Central memory CD8-positive, alpha-beta T cell (primary cell): ENCODE data around the gene NTMT1.

Experiments
- ATAC-seq: fragments of 150-1000 bp; cut with Tn5 transposase; replicated peaks from 2 replicates; pipeline ENCODE4 v1.10.0; 2022; ENCODE audit warnings: mild to moderate bottlenecking, moderate FRiP score, moderate number of reproducible peaks; ENCODE audit not compliant: poor library complexity, severe bottlenecking; ENCODE audit errors: extremely low read depth
- DNase-seq, 2 donors: peaks; one replicate each; pipeline ENCODE4 v3.0.0; 2021; ENCODE audit warnings: low spot score in 2 of 2
- H3K27ac Mint-ChIP-seq: one replicate; pipeline ENCODE4 v1.8.0; 2022; ENCODE audit warnings: low read depth, mild to moderate bottlenecking, moderate library complexity, mixed read lengths
- H3K27me3 Mint-ChIP-seq: one replicate; pipeline ENCODE4 v1.8.0; 2022; ENCODE audit warnings: mixed read lengths
- H3K36me3 Mint-ChIP-seq: one replicate; pipeline ENCODE4 v1.8.0; 2022; ENCODE audit warnings: mild to moderate bottlenecking, moderate library complexity, mixed read lengths; ENCODE audit not compliant: insufficient read depth
- H3K4me1 Mint-ChIP-seq: one replicate; pipeline ENCODE4 v1.8.0; 2022; ENCODE audit warnings: mixed read lengths
- H3K4me3 Mint-ChIP-seq: one replicate; pipeline ENCODE4 v1.8.0; 2022; ENCODE audit warnings: mild to moderate bottlenecking, moderate library complexity, mixed read lengths
- H3K9me3 Mint-ChIP-seq: one replicate; pipeline ENCODE4 v1.8.0; 2022; ENCODE audit warnings: mixed read lengths

The NTMT1 gene

DNA sequence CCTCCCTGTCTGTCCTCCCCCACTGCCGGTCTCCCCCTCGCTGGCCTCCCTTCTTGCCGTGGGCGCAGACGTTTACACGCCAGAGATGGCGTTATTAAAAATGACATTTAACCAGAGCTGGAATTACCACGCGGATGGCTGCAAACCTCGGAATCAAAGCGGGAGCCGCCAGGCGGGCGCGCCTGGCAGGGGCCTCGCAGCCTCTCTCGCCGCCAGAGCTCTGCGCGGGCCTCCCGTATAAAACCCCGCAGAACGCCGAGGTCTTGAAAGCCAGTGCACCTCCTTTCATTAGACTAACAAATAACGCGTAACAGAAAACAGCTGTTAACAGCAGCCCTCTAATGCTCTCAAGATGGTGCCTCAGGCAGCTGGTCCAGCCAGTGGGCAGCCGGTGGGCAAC is 49.7 kb downstream of the NTMT1 start:
- Mint-ChIP-seq H3K27me3 (peaks cover 55% of the 10 kb centered on the region), H3K9me3 (no peaks in the 10 kb centered on the region), H3K4me3 (no peak overlapping the region), H3K36me3 (no peaks in the 10 kb centered on the region), H3K4me1 (no peaks in the 10 kb centered on the region), H3K27ac (no peak overlapping the region)
- ATAC-seq: no peak
- DNase-seq: no peak

DNA sequence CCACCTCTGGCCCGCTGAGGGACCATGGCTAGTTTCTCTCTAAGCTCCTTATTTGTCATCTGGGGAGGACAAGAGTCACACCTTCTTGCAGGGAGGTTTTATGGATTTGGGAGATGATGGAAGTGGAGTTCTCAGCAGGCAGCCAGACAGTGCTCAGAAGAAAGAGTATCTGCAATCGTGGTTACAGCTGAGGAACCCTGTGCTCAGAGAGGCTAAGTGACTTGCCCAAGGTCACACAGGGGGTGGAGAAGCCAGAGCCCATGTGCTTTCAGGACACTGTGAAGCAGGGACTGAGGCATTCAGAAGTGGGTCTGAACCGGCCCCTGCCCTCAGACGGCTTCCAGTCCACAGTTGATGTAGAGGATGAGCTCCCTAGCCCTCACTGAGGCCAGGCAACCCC is 50.3 kb downstream of the NTMT1 start:
- Mint-ChIP-seq H3K27ac (no peak overlapping the region), H3K4me3 (no peak overlapping the region), H3K4me1 (no peaks in the 10 kb centered on the region), H3K9me3 (no peaks in the 10 kb centered on the region), H3K27me3 (peaks cover 60% of the 10 kb centered on the region), H3K36me3 (no peaks in the 10 kb centered on the region)
- DNase-seq (no peak), ATAC-seq (no peak)

DNA sequence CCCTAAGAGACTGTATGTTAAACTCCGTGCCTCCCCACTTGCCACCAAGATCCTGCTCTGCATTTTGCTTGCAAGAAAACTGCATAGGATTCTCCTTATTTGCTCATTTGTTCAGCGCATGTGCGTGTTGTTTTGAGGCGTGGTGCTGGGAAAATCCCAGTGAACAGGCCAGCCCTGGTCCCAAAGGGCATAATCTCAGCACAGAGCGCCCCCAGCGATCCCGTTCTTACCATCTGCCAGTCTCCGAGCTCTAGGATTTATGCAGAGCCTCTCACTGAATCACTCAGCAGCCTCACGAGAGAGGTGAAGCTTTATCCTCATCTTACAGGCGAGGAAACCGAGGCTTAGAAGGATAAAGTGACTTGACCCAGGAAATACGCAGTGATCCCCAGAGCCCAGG is 51.0 kb downstream of the NTMT1 start:
- ATAC-seq: no peak
- no peak overlapping the region for H3K27ac Mint-ChIP-seq
- DNase-seq: no peak
- H3K9me3 Mint-ChIP-seq: no peaks in the 10 kb centered on the region
- H3K27me3 Mint-ChIP-seq: peaks cover 61% of the 10 kb centered on the region
- no peaks in the 10 kb centered on the region for H3K4me1 Mint-ChIP-seq
- no peaks in the 10 kb centered on the region for H3K36me3 Mint-ChIP-seq
- H3K4me3 Mint-ChIP-seq: no peak overlapping the region

DNA sequence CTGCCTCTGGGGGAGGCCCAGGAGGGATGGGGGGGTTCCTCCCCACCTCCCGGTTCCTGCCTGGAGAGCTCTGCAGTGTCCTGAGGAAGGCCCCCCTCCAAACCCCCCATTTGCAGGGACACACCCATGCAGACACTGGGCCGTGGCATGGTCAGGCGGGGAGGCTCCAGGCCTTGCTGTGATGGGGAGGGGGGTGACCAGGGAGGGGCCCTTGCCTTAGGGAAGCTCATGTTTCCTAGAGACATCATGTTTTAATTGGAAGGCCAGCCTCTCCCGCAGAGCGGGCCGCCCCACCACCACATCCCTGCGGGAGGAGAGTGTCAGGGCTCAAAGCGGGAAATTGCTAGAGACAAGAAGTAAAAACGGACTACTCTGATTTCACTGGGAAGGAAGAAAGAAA is 51.5 kb downstream of the NTMT1 start:
- Mint-ChIP-seq H3K4me3 (no peak overlapping the region), H3K27ac (no peak overlapping the region), H3K36me3 (no peaks in the 10 kb centered on the region), H3K9me3 (no peaks in the 10 kb centered on the region), H3K4me1 (no peaks in the 10 kb centered on the region), H3K27me3 (peaks cover 61% of the 10 kb centered on the region)
- DNase-seq: no peak
- no peak for ATAC-seq

DNA sequence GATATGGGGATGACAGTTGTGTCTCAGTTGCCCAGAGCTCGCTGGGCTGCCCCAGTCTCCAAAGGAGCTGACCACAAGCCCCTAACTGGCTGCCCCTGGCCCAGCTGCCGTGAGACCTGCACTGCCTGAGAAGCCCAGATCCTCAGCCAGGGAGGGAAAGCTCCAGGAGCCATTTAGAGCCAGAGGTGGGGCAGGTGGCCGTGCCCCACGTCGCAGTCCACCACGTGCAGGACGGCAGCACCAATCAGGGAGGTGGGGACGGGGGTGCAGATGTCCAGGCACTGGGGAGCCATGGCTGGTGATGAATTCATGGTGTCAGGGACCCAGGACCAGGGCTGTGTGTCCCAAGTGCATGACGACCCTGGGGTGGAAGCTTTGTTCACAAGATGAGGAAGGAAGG is 52.9 kb downstream of the NTMT1 start:
- H3K36me3 Mint-ChIP-seq: no peaks in the 10 kb centered on the region
- no peak overlapping the region for H3K27ac Mint-ChIP-seq
- H3K4me1 Mint-ChIP-seq: no peaks in the 10 kb centered on the region
- no peak for ATAC-seq
- H3K27me3 Mint-ChIP-seq: peaks cover 63% of the 10 kb centered on the region
- no peak for DNase-seq
- H3K9me3 Mint-ChIP-seq: no peaks in the 10 kb centered on the region
- no peak overlapping the region for H3K4me3 Mint-ChIP-seq

DNA sequence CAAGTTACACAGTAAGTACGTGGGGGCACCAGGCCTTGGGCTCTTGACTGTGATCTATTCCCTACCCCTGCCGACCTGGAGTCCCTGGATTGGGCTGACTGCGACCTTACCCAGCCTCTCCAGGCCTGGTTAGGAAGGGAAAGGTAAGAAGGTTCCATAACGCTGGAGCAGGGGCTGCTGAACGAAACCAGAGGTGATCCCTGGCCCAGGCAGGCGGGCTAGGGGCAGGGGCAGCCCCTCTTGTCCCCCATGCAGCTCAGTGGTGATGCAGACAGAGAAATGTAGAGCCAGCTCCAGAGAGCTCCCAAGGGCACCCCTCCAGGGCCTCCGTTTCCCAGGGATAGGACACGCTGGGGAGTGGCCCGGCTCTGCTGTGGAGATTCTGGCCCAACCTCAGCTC is 53.6 kb downstream of the NTMT1 start:
- Mint-ChIP-seq H3K36me3 (peaks cover 2% of the 10 kb centered on the region), H3K9me3 (no peaks in the 10 kb centered on the region), H3K27ac (no peak overlapping the region), H3K4me1 (no peaks in the 10 kb centered on the region), H3K27me3 (peaks cover 63% of the 10 kb centered on the region), H3K4me3 (no peak overlapping the region)
- ATAC-seq (no peak), DNase-seq (no peak)

DNA sequence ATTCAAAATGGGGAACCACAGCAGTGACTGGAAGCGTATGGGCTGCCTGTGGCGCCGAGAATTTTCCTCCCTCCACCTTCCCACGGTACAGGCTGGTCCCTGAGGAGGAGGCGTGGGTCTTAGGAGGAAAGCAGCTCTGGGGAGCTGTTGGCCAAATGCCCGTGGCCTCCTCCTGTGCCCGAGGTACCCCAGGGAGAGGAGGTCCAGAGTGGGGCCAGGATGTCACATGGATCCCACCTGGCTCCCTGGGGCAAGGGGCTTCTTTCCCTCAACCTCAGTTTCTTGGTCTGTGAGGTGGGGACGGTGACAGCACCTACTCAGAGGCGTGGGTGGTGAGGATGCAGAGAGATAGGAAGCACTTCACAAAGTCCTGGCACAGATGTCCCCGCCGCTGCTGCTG is 56.0 kb downstream of the NTMT1 start:
- Mint-ChIP-seq H3K27me3 (peaks cover 49% of the 10 kb centered on the region), H3K4me3 (no peak overlapping the region), H3K9me3 (no peaks in the 10 kb centered on the region), H3K4me1 (no peaks in the 10 kb centered on the region), H3K36me3 (peaks cover 2% of the 10 kb centered on the region), H3K27ac (no peak overlapping the region)
- no peak for ATAC-seq
- no peak for DNase-seq

DNA sequence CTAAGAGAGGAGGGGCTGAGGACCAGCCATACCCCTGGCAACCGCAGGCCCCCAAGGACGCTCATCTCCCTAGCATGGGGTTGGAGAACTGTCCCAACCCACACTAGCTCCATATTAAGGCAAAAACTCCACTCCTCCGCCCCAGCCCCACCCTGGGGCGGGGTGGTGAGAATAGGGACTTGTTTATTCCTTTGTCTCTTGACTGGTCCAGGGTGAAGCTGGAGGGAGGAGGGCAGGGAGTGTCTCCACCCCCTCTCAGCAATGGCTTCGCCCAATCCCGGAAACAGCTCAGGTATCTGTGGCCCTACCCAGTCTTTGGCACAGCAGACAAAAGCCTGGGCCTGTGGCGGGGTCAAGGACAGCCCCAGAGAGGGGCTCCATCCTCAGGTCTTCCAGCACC is 56.4 kb downstream of the NTMT1 start:
- Mint-ChIP-seq H3K36me3 (peaks cover 2% of the 10 kb centered on the region), H3K9me3 (no peaks in the 10 kb centered on the region), H3K27me3 (peaks cover 45% of the 10 kb centered on the region), H3K27ac (no peak overlapping the region), H3K4me1 (no peaks in the 10 kb centered on the region), H3K4me3 (no peak overlapping the region)
- no peak for DNase-seq
- ATAC-seq: no peak

DNA sequence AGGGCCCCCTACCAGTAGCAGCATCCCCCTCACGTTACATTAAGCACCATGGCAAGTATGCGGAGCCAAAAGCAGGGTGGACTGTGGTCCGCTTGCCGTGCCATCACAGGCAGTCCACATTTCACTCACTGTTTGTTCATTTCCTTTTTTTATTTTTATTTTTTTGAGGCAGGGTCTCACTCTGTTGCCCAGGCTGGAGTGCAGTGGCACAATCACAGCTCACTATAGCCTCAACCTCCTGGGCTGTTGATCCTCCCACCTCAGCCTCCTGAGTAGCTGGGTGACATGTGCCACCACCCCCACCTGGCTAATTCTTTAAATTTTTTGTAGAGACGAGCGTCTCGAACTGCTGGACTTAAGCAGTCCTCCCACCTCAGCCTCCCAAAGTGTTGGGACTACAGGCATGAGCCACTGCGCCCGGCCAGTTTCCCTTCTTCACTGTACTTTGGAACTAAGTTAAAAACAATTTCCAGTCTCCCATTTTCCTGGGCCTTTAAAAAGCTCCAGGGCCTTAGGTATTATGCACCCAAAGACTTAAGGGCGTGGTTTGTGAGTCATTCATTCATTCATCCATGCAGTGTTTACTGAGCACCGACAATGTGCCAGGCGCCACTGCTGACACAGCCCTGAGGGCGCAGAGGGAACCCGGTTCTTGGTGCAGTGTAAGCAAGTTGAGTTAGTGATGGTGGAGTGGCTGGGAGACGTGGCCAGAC is 59.4 kb downstream of the NTMT1 start:
- H3K36me3 Mint-ChIP-seq: peaks cover 4% of the 10 kb centered on the region
- H3K4me1 Mint-ChIP-seq: no peaks in the 10 kb centered on the region
- H3K27me3 Mint-ChIP-seq: peaks cover 24% of the 10 kb centered on the region
- ATAC-seq (no peak), DNase-seq (no peak)
- no peaks in the 10 kb centered on the region for H3K9me3 Mint-ChIP-seq
- H3K4me3 Mint-ChIP-seq: no peak overlapping the region
- no peak overlapping the region for H3K27ac Mint-ChIP-seq
